Neuron (in vitro differentiated cells): ENCODE data around the gene GYS2.

Experiments
- H2AFZ ChIP-seq: one replicate; pipeline ENCODE4 v1.6.1; 2013; ENCODE audit warnings: low read depth, mild to moderate bottlenecking, inconsistent platforms, low read length, moderate library complexity
- H3K27me3 ChIP-seq: one replicate; pipeline ENCODE4 v1.6.1; 2013; ENCODE audit warnings: low read length; ENCODE audit not compliant: insufficient read depth
- H3K36me3 ChIP-seq: one replicate; pipeline ENCODE4 v1.6.1; 2013; ENCODE audit warnings: low read length; ENCODE audit not compliant: insufficient read depth
- H3K4me1 ChIP-seq: one replicate; pipeline ENCODE4 v1.6.1; 2013; ENCODE audit warnings: low read length; ENCODE audit not compliant: insufficient read depth
- H3K4me3 ChIP-seq: 2 replicates; pipeline ENCODE4 v1.5.1; 2013; ENCODE audit warnings: mild to moderate bottlenecking, low read length, moderate library complexity
- H3K9me3 ChIP-seq: one replicate; pipeline ENCODE4 v1.6.1; 2013; ENCODE audit warnings: low read length

The GYS2 gene

GRCh38 chr12:21559855-21560569 lies 44.6 kb downstream of the GYS2 start:
- no peak overlapping the region for H2AFZ ChIP-seq

GRCh38 chr12:21558100-21558679 lies 46.5 kb downstream of the GYS2 start:
- no peak overlapping the region for H2AFZ ChIP-seq
- H3K27me3 ChIP-seq, result no peaks in the 10 kb centered on the region
- H3K36me3 ChIP-seq, result no peaks in the 10 kb centered on the region
- no peaks in the 10 kb centered on the region for H3K4me1 ChIP-seq
- no peak overlapping the region for H3K4me3 ChIP-seq
- H3K9me3 ChIP-seq, result no peaks in the 10 kb centered on the region

More at GRCh38 chr12:21559855-21560569, 44.6 kb downstream of the GYS2 start:
- Histone ChIP-seq H3K4me3 (no peak overlapping the region), H3K9me3 (no peaks in the 10 kb centered on the region), H3K4me1 (no peaks in the 10 kb centered on the region), H3K36me3 (no peaks in the 10 kb centered on the region), H3K27me3 (no peaks in the 10 kb centered on the region)

- H3K9me3 ChIP-seq, result no peaks in the 10 kb centered on the region
- H3K27me3 ChIP-seq, result no peaks in the 10 kb centered on the region
- no peak overlapping the region for H2AFZ ChIP-seq
- no peaks in the 10 kb centered on the region for H3K4me1 ChIP-seq
- no peaks in the 10 kb centered on the region for H3K36me3 ChIP-seq
- no peak overlapping the region for H3K4me3 ChIP-seq
Observed at GRCh38 chr12:21553329-21553675, 51.3 kb downstream of the GYS2 start.

- no peak overlapping the region for H2AFZ ChIP-seq
- H3K4me3 ChIP-seq, result no peak overlapping the region
- no peaks in the 10 kb centered on the region for H3K4me1 ChIP-seq
- no peaks in the 10 kb centered on the region for H3K36me3 ChIP-seq
- no peaks in the 10 kb centered on the region for H3K9me3 ChIP-seq
- H3K27me3 ChIP-seq, result no peaks in the 10 kb centered on the region
Observed at GRCh38 chr12:21552635-21553328, 51.9 kb downstream of the GYS2 start.

- H3K4me1 ChIP-seq, result no peaks in the 10 kb centered on the region
- H3K27me3 ChIP-seq, result no peaks in the 10 kb centered on the region
- no peak overlapping the region for H3K4me3 ChIP-seq
- no peaks in the 10 kb centered on the region for H3K36me3 ChIP-seq
- no peak overlapping the region for H2AFZ ChIP-seq
- H3K9me3 ChIP-seq, result no peaks in the 10 kb centered on the region
Observed at GRCh38 chr12:21551841-21552465, 52.7 kb downstream of the GYS2 start.

- H3K4me3 ChIP-seq, result no peak overlapping the region
- H3K4me1 ChIP-seq, result no peaks in the 10 kb centered on the region
- H3K9me3 ChIP-seq, result no peaks in the 10 kb centered on the region
- H2AFZ ChIP-seq, result no peak overlapping the region
- H3K36me3 ChIP-seq, result no peaks in the 10 kb centered on the region
- no peaks in the 10 kb centered on the region for H3K27me3 ChIP-seq
Observed at GRCh38 chr12:21547437-21547836, 57.2 kb downstream of the GYS2 start.

- Histone ChIP-seq H3K4me1 (no peaks in the 10 kb centered on the region), H3K9me3 (no peaks in the 10 kb centered on the region), H3K36me3 (no peaks in the 10 kb centered on the region), H3K27me3 (no peaks in the 10 kb centered on the region), H2AFZ (no peak overlapping the region), H3K4me3 (no peak overlapping the region)
Observed at GRCh38 chr12:21546716-21547115, 57.9 kb downstream of the GYS2 start.

- Histone ChIP-seq H3K9me3 (no peaks in the 10 kb centered on the region), H3K27me3 (no peaks in the 10 kb centered on the region), H2AFZ (no peak overlapping the region), H3K4me3 (no peak overlapping the region), H3K4me1 (no peaks in the 10 kb centered on the region), H3K36me3 (no peaks in the 10 kb centered on the region)
Observed at GRCh38 chr12:21545557-21545956, 59.1 kb downstream of the GYS2 start.

GRCh38 chr12:21543151-21543550 lies 61.5 kb downstream of the GYS2 start:
- Histone ChIP-seq H3K27me3 (no peaks in the 10 kb centered on the region), H3K9me3 (no peaks in the 10 kb centered on the region), H3K4me1 (no peaks in the 10 kb centered on the region), H3K36me3 (no peaks in the 10 kb centered on the region), H2AFZ (no peak overlapping the region), H3K4me3 (no peak overlapping the region)

- no peaks in the 10 kb centered on the region for H3K4me1 ChIP-seq
Observed at GRCh38 chr12:21542403-21542802, 62.2 kb downstream of the GYS2 start.

GRCh38 chr12:21541773-21542172 lies 62.9 kb downstream of the GYS2 start:
- Histone ChIP-seq H3K9me3 (no peaks in the 10 kb centered on the region), H3K36me3 (no peaks in the 10 kb centered on the region), H2AFZ (no peak overlapping the region), H3K4me3 (no peak overlapping the region), H3K4me1 (no peaks in the 10 kb centered on the region), H3K27me3 (no peaks in the 10 kb centered on the region)

More at GRCh38 chr12:21542403-21542802, 62.2 kb downstream of the GYS2 start:
- H3K9me3 ChIP-seq, result no peaks in the 10 kb centered on the region
- no peak overlapping the region for H2AFZ ChIP-seq
- no peaks in the 10 kb centered on the region for H3K27me3 ChIP-seq
- no peak overlapping the region for H3K4me3 ChIP-seq
- H3K36me3 ChIP-seq, result no peaks in the 10 kb centered on the region

GRCh38 chr12:21539797-21540196 lies 64.8 kb downstream of the GYS2 start:
- H2AFZ ChIP-seq, result no peak overlapping the region
- no peaks in the 10 kb centered on the region for H3K9me3 ChIP-seq
- H3K36me3 ChIP-seq, result no peaks in the 10 kb centered on the region
- H3K4me1 ChIP-seq, result no peaks in the 10 kb centered on the region
- no peak overlapping the region for H3K4me3 ChIP-seq
- no peaks in the 10 kb centered on the region for H3K27me3 ChIP-seq

- H3K4me1 ChIP-seq, result no peaks in the 10 kb centered on the region
- no peaks in the 10 kb centered on the region for H3K9me3 ChIP-seq
Observed at GRCh38 chr12:21538061-21538653, 66.5 kb downstream of the GYS2 start.

More at GRCh38 chr12:21538061-21538653, 66.5 kb downstream of the GYS2 start:
- Histone ChIP-seq H3K4me3 (no peak overlapping the region), H3K27me3 (no peaks in the 10 kb centered on the region), H3K36me3 (no peaks in the 10 kb centered on the region), H2AFZ (no peak overlapping the region)
